Measurements from ENCODE around the gene FARSB.

DNA sequence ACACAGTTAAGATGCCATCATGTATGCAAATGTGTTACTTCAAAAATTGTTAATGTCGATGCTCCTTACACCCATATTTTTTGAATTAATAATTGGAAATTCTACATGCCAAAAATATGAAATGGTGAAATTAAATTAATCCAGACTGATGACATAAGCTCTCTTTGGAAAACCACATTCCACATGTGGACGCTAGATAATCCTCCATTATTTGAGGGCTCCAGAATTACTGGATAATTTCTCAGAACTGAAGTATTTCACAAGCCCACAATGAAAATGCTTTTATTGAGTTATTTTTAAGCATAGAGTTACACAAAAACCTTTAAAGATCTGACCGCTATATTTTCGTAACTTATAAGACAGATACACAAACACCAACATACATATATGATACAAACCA, 47.8 kb downstream of the FARSB start:
- TF ChIP-seq, protein P1, sequence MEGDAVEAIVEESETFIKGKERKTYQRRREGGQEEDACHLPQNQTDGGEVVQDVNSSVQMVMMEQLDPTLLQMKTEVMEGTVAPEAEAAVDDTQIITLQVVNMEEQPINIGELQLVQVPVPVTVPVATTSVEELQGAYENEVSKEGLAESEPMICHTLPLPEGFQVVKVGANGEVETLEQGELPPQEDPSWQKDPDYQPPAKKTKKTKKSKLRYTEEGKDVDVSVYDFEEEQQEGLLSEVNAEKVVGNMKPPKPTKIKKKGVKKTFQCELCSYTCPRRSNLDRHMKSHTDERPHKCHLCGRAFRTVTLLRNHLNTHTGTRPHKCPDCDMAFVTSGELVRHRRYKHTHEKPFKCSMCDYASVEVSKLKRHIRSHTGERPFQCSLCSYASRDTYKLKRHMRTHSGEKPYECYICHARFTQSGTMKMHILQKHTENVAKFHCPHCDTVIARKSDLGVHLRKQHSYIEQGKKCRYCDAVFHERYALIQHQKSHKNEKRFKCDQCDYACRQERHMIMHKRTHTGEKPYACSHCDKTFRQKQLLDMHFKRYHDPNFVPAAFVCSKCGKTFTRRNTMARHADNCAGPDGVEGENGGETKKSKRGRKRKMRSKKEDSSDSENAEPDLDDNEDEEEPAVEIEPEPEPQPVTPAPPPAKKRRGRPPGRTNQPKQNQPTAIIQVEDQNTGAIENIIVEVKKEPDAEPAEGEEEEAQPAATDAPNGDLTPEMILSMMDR (IDR thresholded peaks at IDR 0.05; ENCODE audit: low read depth, low read length), result no peak
- TF ChIP-seq EZH2phosphoT487 (IDR thresholded peaks at IDR 0.05; ENCODE audit: low read depth), result no peak
